Forelimb muscle (tissue), 1 donor: ENCODE results near the gene MBOAT2. TPM values are rescaled to one million over a fixed set of nuclear protein-coding genes. Genes with fewer than 3 reads are reported as not detected.

ENCODE experiments used
- DNase-seq: peaks from one replicate; pipeline ENCODE4 v3.0.0-alpha.2; 2013; ENCODE audit warnings: low read depth
- polyA plus RNA-seq: library from polyadenylated mRNA; unstranded; fragments of 120-200 nt; gene quantifications from one replicate; pipeline ENCODE4 v1.2.1, GENCODE V29; 2013; ENCODE audit not compliant: insufficient read length

MBOAT2 gene
- polyA plus RNA-seq, 1 donor, result 78.3 TPM

GRCh38 chr2:9018109-9018508 is 14.6 kb upstream of the MBOAT2 start:
- DNase-seq, result no peak

- DNase-seq, result no peak
Measured at GRCh38 chr2:9017411-9017810, 13.9 kb upstream of the MBOAT2 start.

- no peak for DNase-seq
Measured at GRCh38 chr2:9015998-9016397, 12.5 kb upstream of the MBOAT2 start.

- DNase-seq, result no peak
Measured at GRCh38 chr2:9013403-9013802, 9.9 kb upstream of the MBOAT2 start.

DNA sequence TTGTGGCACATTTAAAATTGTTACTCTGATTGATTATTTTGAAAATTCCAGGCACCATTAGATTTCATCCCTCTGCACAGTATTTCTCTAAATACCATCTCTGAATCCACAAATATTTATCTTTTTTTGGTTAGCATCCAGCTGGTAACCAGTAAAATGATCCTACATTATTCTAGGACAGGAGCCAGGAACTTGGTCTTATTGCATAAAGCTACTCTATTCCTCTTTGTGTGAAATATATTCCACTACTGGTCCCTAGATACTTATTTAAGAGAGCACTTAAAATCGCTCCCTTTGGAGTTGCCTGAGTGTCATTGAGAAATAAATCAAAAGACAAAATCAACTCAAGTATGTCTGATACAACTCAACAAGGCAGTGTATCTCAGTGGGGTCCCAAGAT is 7.4 kb upstream of the MBOAT2 start:
- no peak for DNase-seq

DNA sequence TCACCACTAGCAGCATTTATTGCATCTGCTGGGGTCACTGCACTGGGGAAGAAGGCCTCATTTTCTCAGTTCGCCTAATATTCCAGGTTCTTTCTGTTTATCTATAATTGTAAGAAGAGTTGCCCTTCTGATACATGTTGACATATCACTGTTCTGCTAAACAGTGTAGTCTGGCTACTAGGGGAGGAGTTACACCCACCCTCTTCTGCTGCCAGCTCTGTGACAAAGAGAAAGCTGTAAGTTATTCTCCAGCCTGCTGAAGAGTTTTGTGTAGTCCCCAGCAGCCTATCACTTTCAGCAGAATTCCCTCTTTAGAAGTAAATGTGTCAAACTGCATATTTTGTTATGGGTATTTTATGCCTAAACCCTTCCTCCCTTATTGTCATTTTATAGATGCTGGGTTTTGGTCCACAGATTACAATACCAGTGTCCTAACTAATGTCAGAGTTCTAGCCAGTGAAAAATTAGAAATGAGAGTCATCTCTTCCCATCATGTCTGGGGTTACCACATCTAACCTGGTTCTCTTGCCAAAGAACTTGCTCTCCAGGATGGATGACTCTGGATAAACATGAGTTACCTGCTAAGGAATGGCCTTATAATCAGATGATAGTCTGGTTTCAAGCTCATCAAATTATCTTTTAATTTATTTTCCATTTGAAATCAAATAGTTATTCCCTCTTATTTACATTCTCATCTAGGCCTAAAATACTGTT is 5.6 kb upstream of the MBOAT2 start:
- DNase-seq, result no peak

- DNase-seq, result no peak
Measured at GRCh38 chr2:9006368-9006767, 2.9 kb upstream of the MBOAT2 start.

DNA sequence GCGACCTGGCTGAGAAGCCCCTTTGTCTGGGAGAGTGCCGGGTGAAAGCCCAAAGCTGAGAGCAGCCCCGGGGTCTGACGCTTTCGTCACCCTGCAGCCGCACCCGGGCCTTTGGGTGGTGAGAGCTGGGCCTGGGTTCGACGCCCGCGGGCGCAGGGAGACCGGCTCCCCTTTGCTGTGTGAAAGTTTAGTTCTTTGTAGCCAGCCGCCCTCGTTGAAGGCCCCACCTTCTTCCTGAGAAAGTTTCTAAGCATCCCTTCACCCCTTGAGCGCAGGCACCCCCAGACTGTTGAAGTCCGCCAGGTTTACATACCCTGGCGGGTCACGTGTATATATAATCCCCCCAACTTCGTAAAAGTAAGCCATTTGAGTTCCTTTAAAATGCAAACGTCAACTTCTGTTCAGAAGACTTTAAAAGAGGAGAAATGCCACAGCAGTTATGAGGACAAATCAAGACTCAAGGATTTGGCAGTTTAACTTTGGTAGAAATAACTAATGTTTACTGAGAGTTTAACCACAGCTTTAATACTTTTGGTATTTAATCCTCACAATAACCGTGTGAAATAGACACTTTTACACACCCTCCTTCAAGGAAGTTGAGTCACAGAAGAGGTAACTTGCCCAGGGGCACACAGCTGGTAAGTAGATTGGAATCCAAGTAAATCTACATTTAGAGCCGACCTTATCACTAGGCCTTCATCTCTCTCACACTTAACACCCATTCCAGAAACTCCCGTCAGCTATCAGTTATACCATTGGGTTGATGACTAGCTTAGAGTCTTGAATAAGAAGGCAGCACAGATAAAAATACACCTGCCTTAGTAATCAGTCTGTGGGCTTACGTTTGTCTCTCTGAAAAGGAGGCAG is 1.1 kb upstream of the MBOAT2 start:
- DNase-seq, result no peak

DNA sequence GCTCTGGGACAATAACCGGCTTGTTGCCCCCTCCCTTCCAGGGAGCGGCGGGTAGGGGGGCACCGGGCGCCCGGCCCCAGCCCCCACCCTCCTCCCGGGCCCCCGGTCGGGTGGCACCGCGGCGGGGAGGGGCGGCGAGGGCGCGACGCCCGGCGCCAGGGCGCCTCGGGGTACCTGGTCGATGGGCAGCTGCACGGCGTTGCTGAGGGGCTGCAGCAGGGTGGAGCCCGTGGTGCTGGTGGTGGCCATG is 193 bp downstream of the MBOAT2 start:
- DNase-seq, result no peak

DNA sequence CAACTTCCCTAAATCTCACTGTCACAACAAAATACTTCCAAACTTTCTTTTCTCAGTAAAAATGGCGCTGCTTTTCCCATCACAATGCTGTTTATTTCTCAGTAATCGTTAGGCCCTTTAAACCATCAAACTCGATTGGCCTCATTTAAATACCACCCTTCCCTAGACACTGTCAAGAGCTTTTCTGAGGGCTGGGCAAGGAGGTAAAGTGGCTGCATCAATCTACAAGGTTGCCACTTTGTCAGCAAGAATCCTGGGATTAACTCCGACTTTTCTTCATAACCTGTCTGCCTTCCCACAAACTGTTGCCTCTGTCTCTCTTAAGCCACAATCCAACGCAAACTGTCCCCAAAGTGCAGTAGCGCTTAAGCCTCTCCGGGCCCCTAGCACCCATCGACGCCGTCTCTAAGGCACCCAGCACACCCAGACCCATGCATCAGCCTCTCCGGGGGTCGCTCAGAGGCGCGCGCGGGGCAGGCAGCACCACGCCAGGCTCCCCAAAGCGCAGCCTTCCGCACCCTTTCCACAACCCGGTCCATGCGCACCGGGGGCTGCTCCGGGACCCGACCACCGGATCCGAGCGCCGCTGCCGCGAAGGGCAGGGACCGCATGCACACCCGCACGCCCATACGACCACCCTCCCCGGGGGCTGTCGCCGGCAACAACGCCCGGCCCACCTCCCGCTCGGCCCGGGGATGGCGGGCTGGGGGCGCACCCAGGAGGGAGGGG is 683 bp downstream of the MBOAT2 start:
- DNase-seq, result no peak

- DNase-seq, result no peak
Measured at GRCh38 chr2:9002313-9002636, 1.2 kb downstream of the MBOAT2 start.

DNA sequence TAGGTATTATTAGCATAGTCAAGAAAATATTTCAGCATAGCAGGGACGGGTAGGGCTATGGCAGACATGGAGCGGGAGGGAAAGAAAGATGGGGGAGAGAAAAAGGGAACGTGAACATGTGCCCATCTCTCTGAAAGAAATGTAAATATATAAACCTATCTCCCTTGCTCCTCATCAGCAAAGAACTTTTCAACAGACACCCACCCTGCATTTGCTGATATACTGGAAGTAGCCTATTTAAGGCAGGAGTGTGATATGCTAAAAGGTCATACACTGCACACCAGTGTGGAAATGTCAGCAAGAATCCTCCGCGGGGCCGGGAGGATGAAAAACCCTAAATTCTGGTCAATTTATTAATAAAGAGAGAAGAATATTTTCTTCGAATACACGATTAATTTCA is 1.7 kb downstream of the MBOAT2 start:
- DNase-seq, result no peak

GRCh38 chr2:9001229-9001628 is 2.3 kb downstream of the MBOAT2 start:
- no peak for DNase-seq

DNA sequence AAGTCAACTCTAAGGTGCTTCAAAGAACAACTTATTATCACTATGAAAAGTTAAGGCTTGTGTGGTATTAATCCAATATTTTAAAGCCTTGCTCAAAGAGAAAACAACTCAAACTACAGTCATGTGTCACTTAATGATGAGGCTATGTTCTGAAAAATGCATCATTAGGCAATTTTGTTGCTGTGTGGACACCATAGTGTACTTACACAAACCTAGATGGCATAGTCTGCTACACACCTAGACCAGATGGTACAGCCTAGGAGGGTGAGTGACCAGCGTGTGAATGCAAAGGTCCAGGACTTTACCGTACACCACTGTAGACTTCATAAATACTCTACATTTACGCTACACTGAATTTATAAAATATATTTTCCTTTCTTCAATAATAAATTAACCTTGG is 3.0 kb downstream of the MBOAT2 start:
- no peak for DNase-seq

DNA sequence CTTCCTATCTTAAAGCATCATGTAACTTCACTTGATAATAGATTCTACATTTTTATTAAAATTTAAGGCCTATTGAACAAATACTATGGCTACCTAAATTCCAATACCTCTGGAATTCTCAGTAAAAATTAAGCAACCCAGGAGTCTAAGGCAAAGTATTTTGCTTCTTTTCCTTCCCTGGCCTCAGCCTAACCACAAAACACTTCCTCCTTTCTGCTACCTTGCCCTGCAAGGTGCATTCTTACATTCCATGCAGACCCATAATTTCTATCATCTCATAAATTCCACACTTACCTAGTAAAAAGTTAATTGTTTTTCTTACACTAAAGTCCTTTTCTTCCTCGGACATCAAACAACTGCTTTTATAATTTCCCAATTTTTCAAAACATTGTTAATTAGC is 3.7 kb downstream of the MBOAT2 start:
- no peak for DNase-seq

DNA sequence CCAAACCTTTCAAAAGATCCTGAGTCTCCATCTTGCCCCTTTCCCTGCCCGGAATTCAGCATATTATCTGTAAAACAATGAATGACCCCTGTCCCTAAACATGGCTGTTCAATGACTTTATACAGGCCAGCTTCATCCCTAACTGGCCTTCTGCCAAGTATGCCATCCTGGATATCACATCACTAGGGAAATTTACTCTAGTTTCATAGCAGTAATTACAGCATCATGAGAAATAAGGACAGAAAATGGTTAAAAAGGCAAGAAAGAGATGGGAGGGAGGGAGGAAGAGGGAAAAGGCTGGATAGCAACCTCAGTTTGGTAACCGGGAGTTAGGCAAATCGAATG is 4.4 kb downstream of the MBOAT2 start:
- DNase-seq, result no peak

DNA sequence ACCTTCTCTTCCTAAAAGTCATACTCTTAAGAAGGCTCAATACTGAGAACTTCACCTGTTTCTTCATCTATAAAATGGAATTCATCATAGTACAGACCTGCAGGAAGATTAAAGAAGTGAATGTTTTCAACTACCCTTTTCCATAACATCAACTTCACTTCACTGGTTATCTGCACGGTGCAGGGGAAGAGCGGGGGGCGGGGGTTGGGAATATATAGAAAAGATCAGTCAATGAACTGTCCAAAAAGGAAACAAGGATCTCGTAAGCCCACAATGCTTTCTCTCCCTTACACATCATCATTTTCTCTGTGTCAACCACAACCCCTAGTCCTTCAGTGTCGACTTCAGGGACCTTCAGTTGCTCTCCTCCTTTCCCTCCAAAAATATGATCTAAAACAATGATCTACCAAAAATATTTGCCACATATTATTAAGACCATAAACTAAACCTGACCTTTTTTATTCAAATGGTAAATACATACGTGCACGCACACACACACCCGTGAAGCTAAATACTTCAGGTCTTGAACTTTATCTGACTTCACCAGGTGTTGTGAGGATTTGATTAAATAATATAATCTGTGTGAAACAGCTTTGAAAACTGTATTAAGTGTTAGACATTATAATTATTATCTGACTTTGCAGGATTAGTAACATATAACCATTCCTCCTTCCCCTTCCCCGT is 4.9 kb downstream of the MBOAT2 start:
- DNase-seq, result no peak

GRCh38 chr2:8997631-8998030 is 5.9 kb downstream of the MBOAT2 start:
- DNase-seq, result no peak

- no peak for DNase-seq
Measured at GRCh38 chr2:8997108-8997507, 6.4 kb downstream of the MBOAT2 start.

- no peak for DNase-seq
Measured at GRCh38 chr2:8996006-8996405, 7.5 kb downstream of the MBOAT2 start.

DNA sequence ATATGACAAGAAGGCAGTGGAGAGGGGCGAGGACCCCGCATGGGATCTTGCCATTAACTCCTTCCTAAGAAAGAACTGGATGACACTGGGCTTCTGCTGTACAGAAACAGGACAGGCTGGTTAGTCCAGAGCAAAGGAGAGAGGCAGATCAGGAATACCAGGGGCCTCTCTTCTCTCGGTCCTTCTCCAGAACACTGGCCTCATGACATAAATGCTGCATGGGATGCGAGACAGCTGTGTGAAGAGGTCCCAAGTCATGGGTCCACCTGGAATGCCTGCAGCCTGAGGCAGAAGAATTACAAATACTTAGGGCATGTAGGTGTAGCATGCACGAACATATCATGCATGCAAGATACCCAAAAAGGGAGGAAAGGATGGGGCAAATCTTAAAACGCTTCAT is 9.1 kb downstream of the MBOAT2 start:
- DNase-seq, result no peak

GRCh38 chr2:8993902-8994278 is 9.6 kb downstream of the MBOAT2 start:
- DNase-seq, result no peak
